ENCODE data around the gene CC2D2B. TPM values are rescaled to one million over a fixed set of nuclear protein-coding genes. Genes with fewer than 3 reads are reported as not detected.

Gene CC2D2B
- total RNA-seq, 3 donors from 2014 or later (not counting 1 experiment from before 2014, with no cell fraction given): 0.14 to 0.68 TPM; not detected in 1

DNA sequence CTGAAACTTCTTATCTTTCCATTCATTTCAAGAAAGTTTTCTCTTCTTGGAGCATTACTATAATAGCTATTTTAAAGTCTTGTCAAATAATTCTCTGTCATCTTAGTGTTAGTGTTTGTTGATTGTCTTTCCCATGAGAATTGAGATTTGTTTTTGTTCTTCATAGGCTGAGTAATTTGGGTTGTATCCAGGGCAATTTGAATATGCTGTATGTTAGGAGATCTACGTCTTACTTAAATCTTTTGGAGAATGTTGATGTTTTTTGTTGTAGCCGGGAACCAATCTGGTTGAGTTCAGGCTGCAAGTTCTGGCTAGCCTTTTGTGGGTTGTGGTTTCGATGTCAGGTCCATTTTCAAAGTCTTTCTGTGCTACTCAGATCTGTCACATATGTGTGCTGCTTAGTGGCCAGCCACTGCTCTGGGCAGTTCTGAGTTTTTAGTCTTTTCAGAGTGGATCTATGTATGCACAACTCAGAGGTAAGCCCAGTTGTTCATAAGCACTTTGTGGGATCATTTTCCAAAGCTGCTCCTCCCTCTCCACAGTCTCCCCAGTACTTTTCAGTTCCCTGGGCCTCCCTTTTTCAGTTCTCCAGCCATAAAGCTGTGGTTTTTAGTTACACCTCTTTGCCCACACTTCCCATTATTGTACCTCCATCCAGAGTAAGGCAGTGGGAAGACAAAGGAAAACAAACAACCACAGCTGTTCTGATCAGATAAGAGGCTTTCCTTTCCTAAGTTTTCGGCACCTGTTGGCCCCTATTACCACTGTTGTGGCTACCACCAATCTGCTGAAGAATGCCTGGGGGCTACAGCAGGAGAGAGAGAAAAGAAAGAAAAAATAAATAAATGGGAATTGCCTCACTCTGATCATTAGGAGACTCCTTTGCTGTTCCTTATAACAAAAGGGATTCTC, 131.0 kb downstream of the CC2D2B start:
- TF ChIP-seq, protein P1, sequence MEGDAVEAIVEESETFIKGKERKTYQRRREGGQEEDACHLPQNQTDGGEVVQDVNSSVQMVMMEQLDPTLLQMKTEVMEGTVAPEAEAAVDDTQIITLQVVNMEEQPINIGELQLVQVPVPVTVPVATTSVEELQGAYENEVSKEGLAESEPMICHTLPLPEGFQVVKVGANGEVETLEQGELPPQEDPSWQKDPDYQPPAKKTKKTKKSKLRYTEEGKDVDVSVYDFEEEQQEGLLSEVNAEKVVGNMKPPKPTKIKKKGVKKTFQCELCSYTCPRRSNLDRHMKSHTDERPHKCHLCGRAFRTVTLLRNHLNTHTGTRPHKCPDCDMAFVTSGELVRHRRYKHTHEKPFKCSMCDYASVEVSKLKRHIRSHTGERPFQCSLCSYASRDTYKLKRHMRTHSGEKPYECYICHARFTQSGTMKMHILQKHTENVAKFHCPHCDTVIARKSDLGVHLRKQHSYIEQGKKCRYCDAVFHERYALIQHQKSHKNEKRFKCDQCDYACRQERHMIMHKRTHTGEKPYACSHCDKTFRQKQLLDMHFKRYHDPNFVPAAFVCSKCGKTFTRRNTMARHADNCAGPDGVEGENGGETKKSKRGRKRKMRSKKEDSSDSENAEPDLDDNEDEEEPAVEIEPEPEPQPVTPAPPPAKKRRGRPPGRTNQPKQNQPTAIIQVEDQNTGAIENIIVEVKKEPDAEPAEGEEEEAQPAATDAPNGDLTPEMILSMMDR (IDR thresholded peaks at IDR 0.05): no peak
- DNase-seq (no peak), ATAC-seq (no peak)
- Mint-ChIP-seq H3K27me3 (ENCODE audit: low read depth in 2 of 2) (peaks cover 17 to 21% of the 10 kb centered on the region in 2 donors), H3K4me1 (peaks cover 6 to 7% of the 10 kb centered on the region in 2 donors), H3K9me3 (no peaks in the 10 kb centered on the region), H3K36me3 (no peaks in the 10 kb centered on the region), H3K4me3 (no peak overlapping the region), H3K27ac (no peak overlapping the region)
- no peak overlapping the region for H3K4me3 ChIP-seq (ENCODE audit: low read length)
- intact Hi-C loops (cut with micrococcal nuclease): no loop called here
- 88% methylated on average over 4 of the region's 4 CpGs for WGBS (ENCODE audit: insufficient coverage)
- H3K9me3 ChIP-seq (ENCODE audit: control insufficient read depth, insufficient read depth, low read length): no peaks in the 10 kb centered on the region
- no peaks in the 10 kb centered on the region for H3K27me3 ChIP-seq (ENCODE audit: control insufficient read depth, insufficient read depth, low read length)
- H3K4me1 ChIP-seq (ENCODE audit: control insufficient read depth, insufficient read depth, low read length): peaks cover 5% of the 10 kb centered on the region
- no peak overlapping the region for H3K27ac ChIP-seq (ENCODE audit: low read length)
- no peaks in the 10 kb centered on the region for H3K36me3 ChIP-seq (ENCODE audit: control insufficient read depth, insufficient read depth, low read length)

DNA sequence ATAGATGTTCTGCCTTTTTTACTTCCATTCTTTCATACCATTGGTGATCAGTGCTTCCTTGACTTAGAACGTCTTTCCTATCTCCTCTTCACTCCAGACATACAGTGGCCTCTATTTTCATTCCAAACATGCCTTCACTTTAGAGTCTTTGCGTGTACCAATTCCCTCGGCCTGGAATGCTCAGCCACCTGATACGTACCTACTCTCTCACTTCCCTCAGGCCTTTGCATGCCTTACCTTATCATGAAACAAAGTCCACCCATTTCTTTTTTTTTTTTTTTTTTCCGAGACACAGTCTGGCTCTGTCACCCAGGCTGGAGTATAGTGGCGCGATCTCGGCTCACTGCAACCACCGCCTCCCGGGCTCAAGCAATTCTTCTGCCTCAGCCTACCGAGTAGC, 133.4 kb downstream of the CC2D2B start:
- H3K4me3 Mint-ChIP-seq: no peak overlapping the region

DNA sequence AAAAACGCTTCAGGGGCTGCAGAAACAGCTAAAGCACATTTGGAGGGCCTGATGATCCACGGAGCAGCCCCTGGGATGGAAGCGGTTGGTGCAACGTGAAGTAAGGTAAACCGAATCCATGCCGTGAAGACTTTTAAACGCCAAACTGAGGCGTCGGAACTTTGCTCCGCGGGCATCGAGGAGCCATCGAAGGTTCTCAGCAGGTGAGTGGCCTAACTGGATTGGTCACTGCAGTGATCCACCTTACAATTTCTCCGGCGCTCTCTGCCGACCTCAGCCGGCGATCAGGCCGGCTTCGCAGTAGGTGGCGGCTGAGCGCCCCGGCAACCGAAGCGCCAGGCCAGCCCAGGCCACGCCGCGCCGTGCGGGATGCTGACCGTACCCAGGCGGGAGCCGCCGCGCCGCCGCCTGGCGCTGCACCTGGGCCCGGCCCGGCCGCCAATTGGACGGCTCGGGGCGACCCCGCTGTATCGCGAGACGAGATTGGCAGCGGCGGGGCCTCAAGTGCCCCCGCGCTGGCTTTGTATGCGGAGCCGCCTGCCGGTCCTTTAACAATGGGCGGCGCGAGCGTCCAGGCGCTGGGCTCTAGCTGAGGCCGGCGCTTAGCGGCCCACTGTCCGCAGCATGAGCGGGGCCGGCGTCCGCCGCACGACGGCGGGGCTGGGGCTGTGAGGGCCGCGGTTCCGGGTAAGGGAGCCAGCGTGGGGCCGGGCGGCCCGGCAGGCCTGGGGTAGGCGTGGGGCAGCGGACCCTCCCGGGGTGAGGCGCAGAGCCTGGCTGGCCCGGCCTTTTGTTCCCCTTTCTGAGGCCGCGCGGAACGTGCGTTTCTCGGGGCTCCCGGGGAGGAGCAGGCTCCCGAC, 135.5 kb downstream of the CC2D2B start, which contains the start of gene CCNJ:
CCNJ (plus strand) TSS at position 551 of the 860 bp plus-strand sequence. CDS start 811 bp downstream, outside the sequence.
- H3K4me1 ChIP-seq (ENCODE audit: control insufficient read depth, insufficient read depth, low read length): peaks cover 15% of the 10 kb centered on the region
- peaks cover 29 to 38% of the 10 kb centered on the region in 2 donors for H3K4me1 Mint-ChIP-seq
- DNase-seq (peak; percentile 82 to 90), ATAC-seq (peak; percentile 89 to 90 (median 90))
- no peaks in the 10 kb centered on the region for H3K36me3 ChIP-seq (ENCODE audit: control insufficient read depth, insufficient read depth, low read length)
- intact Hi-C loops (cut with micrococcal nuclease): loop anchor here (5.0 kb wide), 3 partner anchors 44 to 351 kb away; partner anchors contain the start of genes TCTN3 and ZNF518A
- H3K9me3 Mint-ChIP-seq: no peaks in the 10 kb centered on the region
- TF ChIP-seq, protein P1 (IDR thresholded peaks at IDR 0.05): no peak
- H3K36me3 Mint-ChIP-seq: no peaks in the 10 kb centered on the region
- H3K27me3 ChIP-seq (ENCODE audit: control insufficient read depth, insufficient read depth, low read length): no peaks in the 10 kb centered on the region
- peak within 1 kb of the TSS; percentile 79 to 92 for H3K27ac Mint-ChIP-seq
- no peaks in the 10 kb centered on the region for H3K9me3 ChIP-seq (ENCODE audit: control insufficient read depth, insufficient read depth, low read length)
- peak within 1 kb of the TSS; percentile 64 for H3K4me3 ChIP-seq (ENCODE audit: low read length)
- peak within 1 kb of the TSS; percentile 90 for H3K4me3 Mint-ChIP-seq
- peaks cover 2 to 6% of the 10 kb centered on the region in 2 donors for H3K27me3 Mint-ChIP-seq (ENCODE audit: low read depth in 2 of 2)
- WGBS (ENCODE audit: insufficient coverage): 3% methylated on average over 92 of the region's 92 CpGs
- peak within 1 kb of the TSS; percentile 77 for H3K27ac ChIP-seq (ENCODE audit: low read length)

More for the DNA sequence above, 133.4 kb downstream of the CC2D2B start:
- Histone ChIP-seq H3K4me1 (ENCODE audit: control insufficient read depth, insufficient read depth, low read length) (peaks cover 15% of the 10 kb centered on the region), H3K36me3 (ENCODE audit: control insufficient read depth, insufficient read depth, low read length) (no peaks in the 10 kb centered on the region), H3K27me3 (ENCODE audit: control insufficient read depth, insufficient read depth, low read length) (no peaks in the 10 kb centered on the region), H3K4me3 (ENCODE audit: low read length) (no peak overlapping the region), H3K9me3 (ENCODE audit: control insufficient read depth, insufficient read depth, low read length) (no peaks in the 10 kb centered on the region), H3K27ac (ENCODE audit: low read length) (no peak overlapping the region)
- H3K9me3 Mint-ChIP-seq: no peaks in the 10 kb centered on the region
- WGBS (ENCODE audit: insufficient coverage): 88% methylated on average over 11 of the region's 11 CpGs
- no peak overlapping the region for H3K27ac Mint-ChIP-seq
- DNase-seq (no peak), ATAC-seq (no peak)
- TF ChIP-seq, protein P1 (IDR thresholded peaks at IDR 0.05): no peak
- no peaks in the 10 kb centered on the region for H3K36me3 Mint-ChIP-seq
- peaks cover 14 to 21% of the 10 kb centered on the region in 2 donors for H3K27me3 Mint-ChIP-seq (ENCODE audit: low read depth in 2 of 2)
- intact Hi-C loops (cut with micrococcal nuclease): loop anchor here (5.0 kb wide), 3 partner anchors 46 to 349 kb away; partner anchors contain the start of genes TCTN3 and ZNF518A
- peaks cover 25 to 29% of the 10 kb centered on the region in 2 donors for H3K4me1 Mint-ChIP-seq

Measured in natural killer cell (primary cell).